HFFc6 (cell line): ENCODE data around the gene COMMD4. TPM values are rescaled to one million over a fixed set of nuclear protein-coding genes. Genes with fewer than 3 reads are reported as not detected.
A peak's percentile ranks its signal among the peaks of the same experiment; 100 is the strongest.

Experiments used
- DNase-seq: peaks from one replicate; pipeline ENCODE4 v3.0.0-alpha.2; 2018
- H3K27ac Mint-ChIP-seq: 2 replicates; pipeline ENCODE4 v1.8.0; 2020; ENCODE audit warnings: mild to moderate bottlenecking, mixed read lengths
- H3K27me3 Mint-ChIP-seq: 2 replicates; pipeline ENCODE4 v1.8.0; 2021; ENCODE audit warnings: mild to moderate bottlenecking, moderate library complexity, mixed read lengths; ENCODE audit not compliant: insufficient read depth
- H3K36me3 Mint-ChIP-seq: 2 replicates; pipeline ENCODE4 v1.8.0; 2021; ENCODE audit warnings: low read depth, mixed read lengths
- H3K4me1 Mint-ChIP-seq: 2 replicates; pipeline ENCODE4 v1.8.0; 2020; ENCODE audit warnings: low read depth, mixed read lengths
- H3K4me3 Mint-ChIP-seq: 2 replicates; pipeline ENCODE4 v1.8.0; 2020; ENCODE audit warnings: mild to moderate bottlenecking, moderate library complexity, mixed read lengths
- H3K9me3 Mint-ChIP-seq: 2 replicates; pipeline ENCODE4 v1.8.0; 2020; ENCODE audit warnings: mild to moderate bottlenecking, mixed read lengths
- total RNA-seq, 6 experiments: library from RNA; stranded (reverse); fragmentation: NEBNext Ultra II Directional; extraction: Animal tissue kit (Norgen Biotek cat#: 25700); gene quantifications; 2 replicates in 1 of 6; 3 replicates in 5 of 6; pipeline ENCODE4 v1.2.3, GENCODE V29; 2021
- TF ChIP-seq, protein P1 (sequence below): fragments of 200-600 bp; sonication (generic); IDR thresholded peaks from 2 replicates; pipeline ENCODE4 v1.5.0; 2021; ENCODE audit warnings: antibody characterized with exemption, mild to moderate bottlenecking

The COMMD4 gene
- total RNA-seq, 6 experiments from 2014 or later, result 90.1 to 133 (median 109) TPM

DNA sequence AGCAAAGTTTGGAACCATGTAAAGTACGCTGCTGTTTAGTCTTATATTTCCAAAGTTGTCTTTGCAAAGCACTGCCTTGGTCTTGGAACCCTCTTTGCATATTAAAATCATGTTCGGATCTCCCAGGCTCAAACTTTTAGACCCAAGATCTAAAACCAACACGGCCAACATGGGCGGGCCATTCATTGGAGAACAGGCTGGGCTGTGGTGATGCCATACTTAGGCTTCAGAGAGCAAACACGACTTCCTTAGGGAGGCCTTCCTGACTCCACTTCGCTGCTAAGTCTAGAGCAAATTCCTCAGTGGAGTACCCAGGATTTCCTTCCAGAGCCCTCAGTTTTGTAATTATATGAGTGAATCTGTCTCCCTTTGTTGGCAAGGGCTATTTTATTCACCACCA lies 29.0 kb downstream of the COMMD4 start:
- Mint-ChIP-seq H3K4me3 (no peak overlapping the region), H3K27ac (no peak overlapping the region), H3K36me3 (peaks cover 5% of the 10 kb centered on the region; the same call in 1 of the 2 replicates), H3K9me3 (no peaks in the 10 kb centered on the region), H3K4me1 (peaks cover 19% of the 10 kb centered on the region), H3K27me3 (peaks cover 10% of the 10 kb centered on the region)
- TF ChIP-seq, protein P1, sequence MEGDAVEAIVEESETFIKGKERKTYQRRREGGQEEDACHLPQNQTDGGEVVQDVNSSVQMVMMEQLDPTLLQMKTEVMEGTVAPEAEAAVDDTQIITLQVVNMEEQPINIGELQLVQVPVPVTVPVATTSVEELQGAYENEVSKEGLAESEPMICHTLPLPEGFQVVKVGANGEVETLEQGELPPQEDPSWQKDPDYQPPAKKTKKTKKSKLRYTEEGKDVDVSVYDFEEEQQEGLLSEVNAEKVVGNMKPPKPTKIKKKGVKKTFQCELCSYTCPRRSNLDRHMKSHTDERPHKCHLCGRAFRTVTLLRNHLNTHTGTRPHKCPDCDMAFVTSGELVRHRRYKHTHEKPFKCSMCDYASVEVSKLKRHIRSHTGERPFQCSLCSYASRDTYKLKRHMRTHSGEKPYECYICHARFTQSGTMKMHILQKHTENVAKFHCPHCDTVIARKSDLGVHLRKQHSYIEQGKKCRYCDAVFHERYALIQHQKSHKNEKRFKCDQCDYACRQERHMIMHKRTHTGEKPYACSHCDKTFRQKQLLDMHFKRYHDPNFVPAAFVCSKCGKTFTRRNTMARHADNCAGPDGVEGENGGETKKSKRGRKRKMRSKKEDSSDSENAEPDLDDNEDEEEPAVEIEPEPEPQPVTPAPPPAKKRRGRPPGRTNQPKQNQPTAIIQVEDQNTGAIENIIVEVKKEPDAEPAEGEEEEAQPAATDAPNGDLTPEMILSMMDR, result no peak
- no peak for DNase-seq

DNA sequence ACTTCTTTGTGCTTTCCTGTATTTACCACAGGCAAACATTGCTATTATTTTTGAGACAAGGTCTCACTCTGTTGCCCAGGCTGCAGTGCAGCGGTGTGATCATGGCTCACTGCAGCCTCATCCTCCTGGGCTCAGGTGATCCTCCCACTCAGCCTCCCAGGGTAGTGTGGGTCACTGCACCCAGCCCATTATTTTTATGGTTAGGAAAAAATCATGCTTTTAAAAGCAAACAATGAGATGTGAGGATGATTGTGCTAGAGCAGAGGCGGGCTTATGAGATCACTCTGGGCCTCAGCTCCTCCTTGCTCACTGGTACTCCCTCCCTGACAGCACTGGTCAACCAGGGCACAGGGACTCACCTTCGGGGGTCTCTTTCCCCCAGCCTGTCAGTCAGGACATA lies 30.3 kb downstream of the COMMD4 start:
- no peak overlapping the region for H3K4me3 Mint-ChIP-seq
- H3K27ac Mint-ChIP-seq, result no peak overlapping the region
- peaks cover 22% of the 10 kb centered on the region for H3K4me1 Mint-ChIP-seq
- H3K27me3 Mint-ChIP-seq, result peaks cover 10% of the 10 kb centered on the region
- peaks cover 8% of the 10 kb centered on the region; the same call in 1 of the 2 replicates for H3K36me3 Mint-ChIP-seq
- no peaks in the 10 kb centered on the region for H3K9me3 Mint-ChIP-seq
- TF ChIP-seq, protein P1, result no peak
- DNase-seq, result no peak

DNA sequence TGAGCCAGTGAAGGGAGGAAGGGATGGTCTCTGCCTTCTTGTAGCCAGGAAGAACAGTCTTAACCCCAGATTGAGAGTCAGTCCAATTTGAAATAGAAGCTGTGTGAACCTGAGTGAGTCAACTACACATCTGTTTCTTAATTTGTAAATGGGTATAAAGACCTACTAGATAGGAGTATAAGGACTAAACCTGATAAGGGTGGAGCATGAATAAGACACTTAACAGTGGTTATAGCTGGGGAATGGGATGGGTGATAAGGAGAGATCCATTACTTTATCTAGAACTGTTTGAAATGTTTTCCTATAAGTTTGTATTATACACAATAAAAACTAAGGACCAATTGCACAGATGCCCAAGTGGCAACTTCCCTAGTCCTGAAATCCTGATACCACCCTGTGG lies 31.1 kb downstream of the COMMD4 start:
- Mint-ChIP-seq H3K9me3 (no peaks in the 10 kb centered on the region), H3K4me1 (peaks cover 22% of the 10 kb centered on the region), H3K27me3 (peaks cover 10% of the 10 kb centered on the region), H3K36me3 (peaks cover 14% of the 10 kb centered on the region; the same call in 1 of the 2 replicates), H3K4me3 (peak overlapping the region; percentile 97; the same call in 1 of the 2 replicates), H3K27ac (no peak overlapping the region; the same call in 1 of the 2 replicates)
- TF ChIP-seq, protein P1, result no peak
- DNase-seq, result no peak

DNA sequence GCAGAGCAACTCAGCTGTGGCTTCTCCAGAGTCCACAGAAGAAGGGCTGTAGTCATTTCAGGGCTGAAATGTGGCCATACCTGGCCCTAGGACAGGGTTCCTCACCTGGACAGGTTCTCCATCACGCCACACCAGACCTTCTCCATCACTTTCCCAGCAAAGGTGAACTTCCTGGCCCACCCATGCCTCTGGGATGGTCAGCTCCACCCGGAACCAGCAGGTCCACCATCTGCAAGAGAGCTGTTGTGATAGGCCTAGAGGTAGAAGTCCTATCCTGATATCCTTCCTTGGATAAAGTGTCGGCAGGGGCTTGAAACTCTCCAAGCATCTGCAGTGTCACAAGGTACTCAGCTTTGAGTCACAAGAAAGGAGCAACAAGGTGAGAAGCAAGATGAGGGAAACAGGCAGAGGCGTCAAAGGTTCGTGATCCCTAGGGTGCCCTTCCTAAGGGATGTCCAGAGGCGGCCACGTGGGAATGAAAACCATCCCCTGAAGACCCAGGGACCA lies 31.6 kb downstream of the COMMD4 start:
- Mint-ChIP-seq H3K9me3 (no peaks in the 10 kb centered on the region), H3K4me1 (peaks cover 22% of the 10 kb centered on the region), H3K36me3 (peaks cover 14% of the 10 kb centered on the region; the same call in 1 of the 2 replicates), H3K27ac (peak overlapping the region; percentile 77), H3K27me3 (peaks cover 10% of the 10 kb centered on the region), H3K4me3 (peak overlapping the region; percentile 97)
- TF ChIP-seq, protein P1, result no peak
- no peak for DNase-seq

DNA sequence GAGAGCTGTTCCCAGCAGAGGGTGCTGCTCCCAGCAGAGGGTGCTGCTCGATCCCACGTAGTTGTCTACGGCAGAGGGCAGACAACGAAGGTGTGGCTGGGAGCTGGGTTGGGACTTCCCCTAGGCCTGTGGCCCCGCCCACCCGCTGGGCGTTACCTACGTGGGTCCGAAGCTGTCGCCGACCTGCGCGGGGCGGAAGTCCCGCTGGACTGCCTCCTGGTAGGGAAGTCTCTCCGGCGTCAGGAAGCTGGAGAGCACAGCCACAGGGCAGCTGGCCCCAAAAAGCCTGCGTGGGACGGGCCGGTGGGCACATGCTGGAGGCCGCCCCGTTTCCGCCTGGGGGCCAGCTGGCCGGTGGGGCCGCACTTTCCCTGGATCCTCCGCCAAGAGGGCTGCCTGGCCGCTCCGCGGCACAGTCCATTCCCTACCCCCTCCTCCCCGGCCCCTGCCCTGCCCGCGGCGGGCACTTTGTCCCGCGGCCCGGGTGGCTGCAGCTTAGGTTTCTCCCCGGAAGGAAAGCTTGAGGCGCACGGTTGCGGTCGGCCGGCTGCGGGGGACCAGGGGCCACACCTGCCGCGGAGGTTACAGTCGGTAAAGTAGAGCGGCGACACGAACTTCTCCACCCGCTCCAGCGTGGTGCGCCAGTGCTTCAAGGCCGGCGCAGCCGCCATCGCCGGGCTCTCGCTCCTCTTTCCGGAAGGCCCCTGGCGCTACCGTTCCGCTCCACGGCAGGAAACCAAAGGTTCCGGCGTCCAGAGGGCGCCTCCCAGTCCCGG lies 32.2 kb downstream of the COMMD4 start, which contains the start of gene MAN2C1:
MAN2C1 (minus strand) TSS at position 695 of the 776 bp plus-strand sequence; CDS start at position 671, 24 bp downstream.
- Mint-ChIP-seq H3K9me3 (no peaks in the 10 kb centered on the region), H3K36me3 (peaks cover 14% of the 10 kb centered on the region; the same call in 1 of the 2 replicates)

More for the DNA sequence above, 32.2 kb downstream of the COMMD4 start, which contains the start of gene MAN2C1:
- H3K4me1 Mint-ChIP-seq, result peaks cover 22% of the 10 kb centered on the region
- DNase-seq, result peak; percentile 96
- peak within 1 kb of the TSS; percentile 94 for H3K27ac Mint-ChIP-seq
- peaks cover 10% of the 10 kb centered on the region for H3K27me3 Mint-ChIP-seq
- peak within 1 kb of the TSS; percentile 97 for H3K4me3 Mint-ChIP-seq
- TF ChIP-seq, protein P1, result peak; percentile 82
